ENCODE measurements around the gene CWF19L1. TPM values are rescaled to one million over a fixed set of nuclear protein-coding genes. Genes with fewer than 3 reads are reported as not detected.

CWF19L1 gene
- total and polyA plus RNA-seq, 2 experiments from 2014 or later, result 15.8 to 34.4 TPM

DNA sequence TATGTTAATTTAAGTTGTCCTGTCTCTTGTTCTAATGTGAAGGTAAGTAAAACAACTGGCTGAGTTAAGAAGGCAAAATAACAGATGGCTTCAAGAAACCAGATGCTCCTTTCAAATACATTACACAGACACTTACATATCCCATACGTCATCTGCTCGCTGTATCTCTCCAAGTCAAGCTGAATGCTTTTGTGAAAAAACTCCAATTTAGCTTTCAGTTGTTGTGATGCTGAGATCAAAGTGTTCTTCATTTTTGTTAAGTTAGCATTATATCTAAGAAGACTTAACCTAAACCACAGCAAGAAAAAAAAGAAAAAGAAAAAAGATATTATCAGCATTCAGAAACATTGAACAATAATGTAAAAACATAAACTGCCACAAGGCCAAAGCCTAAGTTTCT lies 63.1 kb downstream of the CWF19L1 start:
- Mint-ChIP-seq H3K4me1 (peaks cover 2% of the 10 kb centered on the region; the same call in 2 of the 3 replicates), H3K36me3 (ENCODE audit: low read depth) (peaks cover 49% of the 10 kb centered on the region), H3K27me3 (ENCODE audit: insufficient read depth, low read depth, poor library complexity) (no peaks in the 10 kb centered on the region), H3K4me3 (no peak overlapping the region), H3K27ac (no peak overlapping the region), H3K9me3 (no peaks in the 10 kb centered on the region)
- H3K36me3 ChIP-seq (ENCODE audit: insufficient read depth), result peaks cover 32% of the 10 kb centered on the region
- no peaks in the 10 kb centered on the region; the same call in 1 of the 2 replicates for H3K4me1 ChIP-seq (ENCODE audit: insufficient read depth)
- no peaks in the 10 kb centered on the region for H4K20me1 ChIP-seq (replicated peaks; ENCODE audit: insufficient read depth)
- no peak overlapping the region for H3K4me3 ChIP-seq
- DNase-seq (ENCODE audit: low spot score) (no peak), ATAC-seq (no peak)
- H3K79me2 ChIP-seq (replicated peaks; ENCODE audit: insufficient read depth), result no peaks in the 10 kb centered on the region
- TF ChIP-seq, protein P1, sequence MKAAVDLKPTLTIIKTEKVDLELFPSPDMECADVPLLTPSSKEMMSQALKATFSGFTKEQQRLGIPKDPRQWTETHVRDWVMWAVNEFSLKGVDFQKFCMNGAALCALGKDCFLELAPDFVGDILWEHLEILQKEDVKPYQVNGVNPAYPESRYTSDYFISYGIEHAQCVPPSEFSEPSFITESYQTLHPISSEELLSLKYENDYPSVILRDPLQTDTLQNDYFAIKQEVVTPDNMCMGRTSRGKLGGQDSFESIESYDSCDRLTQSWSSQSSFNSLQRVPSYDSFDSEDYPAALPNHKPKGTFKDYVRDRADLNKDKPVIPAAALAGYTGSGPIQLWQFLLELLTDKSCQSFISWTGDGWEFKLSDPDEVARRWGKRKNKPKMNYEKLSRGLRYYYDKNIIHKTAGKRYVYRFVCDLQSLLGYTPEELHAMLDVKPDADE (IDR thresholded peaks at IDR 0.05), result no peak
- TF ChIP-seq CREB1 (CRISPR knock-in tag; IDR thresholded peaks at IDR 0.05; ENCODE audit: low read depth) (no peak), POLR2AphosphoS5 (IDR thresholded peaks at IDR 0.05; ENCODE audit: low read depth) (no peak), JUNB (IDR thresholded peaks at IDR 0.05; ENCODE audit: unreplicated experiment) (no peak)
- H3K4me2 ChIP-seq, result no peak overlapping the region
- no peak overlapping the region for H3K27ac ChIP-seq (ENCODE audit: low read depth)
- H3K27me3 ChIP-seq (ENCODE audit: insufficient read depth), result no peaks in the 10 kb centered on the region
- no peaks in the 10 kb centered on the region for H3F3A ChIP-seq (replicated peaks; ENCODE audit: low read depth)
- H3K9me2 ChIP-seq (ENCODE audit: insufficient read depth), result no peaks in the 10 kb centered on the region
- no peak overlapping the region for H2AFZ ChIP-seq

DNA sequence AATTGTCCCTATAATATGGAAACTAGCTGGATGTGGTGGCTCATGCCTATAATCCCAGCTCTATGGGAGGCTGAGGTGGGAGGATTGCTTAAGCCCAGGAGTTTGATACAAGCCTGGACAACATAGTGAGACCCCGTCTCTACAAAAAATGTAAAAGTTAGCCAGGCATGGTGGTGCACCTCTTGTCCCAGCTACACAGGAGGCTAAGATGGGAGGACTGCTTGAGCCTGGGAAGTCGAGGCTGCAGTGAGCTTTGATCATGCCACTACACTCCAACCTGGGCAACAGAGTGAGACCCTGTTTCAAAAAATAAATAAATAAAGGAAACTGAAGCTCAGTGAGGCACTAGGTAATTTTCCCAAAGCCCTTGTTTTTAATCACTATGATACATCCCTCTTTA lies 65.9 kb downstream of the CWF19L1 start:
- H3K9me2 ChIP-seq (ENCODE audit: insufficient read depth), result no peaks in the 10 kb centered on the region
- DNase-seq (ENCODE audit: low spot score) (no peak), ATAC-seq (no peak)
- no peak overlapping the region for H2AFZ ChIP-seq
- Mint-ChIP-seq H3K36me3 (ENCODE audit: low read depth) (peaks cover 46% of the 10 kb centered on the region), H3K4me1 (no peaks in the 10 kb centered on the region), H3K27ac (no peak overlapping the region), H3K9me3 (no peaks in the 10 kb centered on the region), H3K4me3 (no peak overlapping the region), H3K27me3 (ENCODE audit: insufficient read depth, low read depth, poor library complexity) (no peaks in the 10 kb centered on the region)
- H3K27me3 ChIP-seq (ENCODE audit: insufficient read depth), result no peaks in the 10 kb centered on the region
- peaks cover 25% of the 10 kb centered on the region for H3K36me3 ChIP-seq (ENCODE audit: insufficient read depth)
- H3K27ac ChIP-seq (ENCODE audit: low read depth), result no peak overlapping the region
- no peak overlapping the region for H3K4me2 ChIP-seq
- no peaks in the 10 kb centered on the region; the same call in 1 of the 2 replicates for H4K20me1 ChIP-seq (replicated peaks; ENCODE audit: insufficient read depth)
- no peaks in the 10 kb centered on the region for H3K4me1 ChIP-seq (ENCODE audit: insufficient read depth)
- H3K79me2 ChIP-seq (replicated peaks; ENCODE audit: insufficient read depth), result no peaks in the 10 kb centered on the region
- H3K4me3 ChIP-seq, result no peak overlapping the region
- H3F3A ChIP-seq (replicated peaks; ENCODE audit: low read depth), result no peaks in the 10 kb centered on the region
- TF ChIP-seq, protein P2, sequence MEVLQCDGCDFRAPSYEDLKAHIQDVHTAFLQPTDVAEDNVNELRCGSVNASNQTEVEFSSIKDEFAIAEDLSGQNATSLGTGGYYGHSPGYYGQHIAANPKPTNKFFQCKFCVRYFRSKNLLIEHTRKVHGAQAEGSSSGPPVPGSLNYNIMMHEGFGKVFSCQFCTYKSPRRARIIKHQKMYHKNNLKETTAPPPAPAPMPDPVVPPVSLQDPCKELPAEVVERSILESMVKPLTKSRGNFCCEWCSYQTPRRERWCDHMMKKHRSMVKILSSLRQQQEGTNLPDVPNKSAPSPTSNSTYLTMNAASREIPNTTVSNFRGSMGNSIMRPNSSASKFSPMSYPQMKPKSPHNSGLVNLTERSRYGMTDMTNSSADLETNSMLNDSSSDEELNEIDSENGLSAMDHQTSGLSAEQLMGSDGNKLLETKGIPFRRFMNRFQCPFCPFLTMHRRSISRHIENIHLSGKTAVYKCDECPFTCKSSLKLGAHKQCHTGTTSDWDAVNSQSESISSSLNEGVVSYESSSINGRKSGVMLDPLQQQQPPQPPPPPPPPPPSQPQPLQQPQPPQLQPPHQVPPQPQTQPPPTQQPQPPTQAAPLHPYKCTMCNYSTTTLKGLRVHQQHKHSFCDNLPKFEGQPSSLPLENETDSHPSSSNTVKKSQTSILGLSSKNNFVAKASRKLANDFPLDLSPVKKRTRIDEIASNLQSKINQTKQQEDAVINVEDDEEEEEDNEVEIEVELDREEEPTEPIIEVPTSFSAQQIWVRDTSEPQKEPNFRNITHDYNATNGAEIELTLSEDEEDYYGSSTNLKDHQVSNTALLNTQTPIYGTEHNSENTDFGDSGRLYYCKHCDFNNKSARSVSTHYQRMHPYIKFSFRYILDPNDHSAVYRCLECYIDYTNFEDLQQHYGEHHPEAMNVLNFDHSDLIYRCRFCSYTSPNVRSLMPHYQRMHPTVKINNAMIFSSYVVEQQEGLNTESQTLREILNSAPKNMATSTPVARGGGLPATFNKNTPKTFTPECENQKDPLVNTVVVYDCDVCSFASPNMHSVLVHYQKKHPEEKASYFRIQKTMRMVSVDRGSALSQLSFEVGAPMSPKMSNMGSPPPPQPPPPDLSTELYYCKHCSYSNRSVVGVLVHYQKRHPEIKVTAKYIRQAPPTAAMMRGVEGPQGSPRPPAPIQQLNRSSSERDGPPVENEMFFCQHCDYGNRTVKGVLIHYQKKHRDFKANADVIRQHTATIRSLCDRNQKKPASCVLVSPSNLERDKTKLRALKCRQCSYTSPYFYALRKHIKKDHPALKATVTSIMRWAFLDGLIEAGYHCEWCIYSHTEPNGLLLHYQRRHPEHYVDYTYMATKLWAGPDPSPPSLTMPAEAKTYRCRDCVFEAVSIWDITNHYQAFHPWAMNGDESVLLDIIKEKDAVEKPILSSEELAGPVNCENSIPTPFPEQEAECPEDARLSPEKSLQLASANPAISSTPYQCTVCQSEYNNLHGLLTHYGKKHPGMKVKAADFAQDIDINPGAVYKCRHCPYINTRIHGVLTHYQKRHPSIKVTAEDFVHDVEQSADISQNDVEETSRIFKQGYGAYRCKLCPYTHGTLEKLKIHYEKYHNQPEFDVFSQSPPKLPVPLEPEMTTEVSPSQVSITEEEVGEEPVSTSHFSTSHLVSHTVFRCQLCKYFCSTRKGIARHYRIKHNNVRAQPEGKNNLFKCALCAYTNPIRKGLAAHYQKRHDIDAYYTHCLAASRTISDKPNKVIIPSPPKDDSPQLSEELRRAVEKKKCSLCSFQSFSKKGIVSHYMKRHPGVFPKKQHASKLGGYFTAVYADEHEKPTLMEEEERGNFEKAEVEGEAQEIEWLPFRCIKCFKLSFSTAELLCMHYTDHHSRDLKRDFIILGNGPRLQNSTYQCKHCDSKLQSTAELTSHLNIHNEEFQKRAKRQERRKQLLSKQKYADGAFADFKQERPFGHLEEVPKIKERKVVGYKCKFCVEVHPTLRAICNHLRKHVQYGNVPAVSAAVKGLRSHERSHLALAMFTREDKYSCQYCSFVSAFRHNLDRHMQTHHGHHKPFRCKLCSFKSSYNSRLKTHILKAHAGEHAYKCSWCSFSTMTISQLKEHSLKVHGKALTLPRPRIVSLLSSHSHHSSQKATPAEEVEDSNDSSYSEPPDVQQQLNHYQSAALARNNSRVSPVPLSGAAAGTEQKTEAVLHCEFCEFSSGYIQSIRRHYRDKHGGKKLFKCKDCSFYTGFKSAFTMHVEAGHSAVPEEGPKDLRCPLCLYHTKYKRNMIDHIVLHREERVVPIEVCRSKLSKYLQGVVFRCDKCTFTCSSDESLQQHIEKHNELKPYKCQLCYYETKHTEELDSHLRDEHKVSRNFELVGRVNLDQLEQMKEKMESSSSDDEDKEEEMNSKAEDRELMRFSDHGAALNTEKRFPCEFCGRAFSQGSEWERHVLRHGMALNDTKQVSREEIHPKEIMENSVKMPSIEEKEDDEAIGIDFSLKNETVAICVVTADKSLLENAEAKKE (CRISPR knock-in tag; IDR thresholded peaks at IDR 0.05), result no peak
- TF ChIP-seq, protein P1 (IDR thresholded peaks at IDR 0.05), result no peak
- no peak for TF ChIP-seq STAT1 (IDR thresholded peaks at IDR 0.05; ENCODE audit: unreplicated experiment)
- no peak for TF ChIP-seq EZH2 (IDR thresholded peaks at IDR 0.05; ENCODE audit: low read depth, unreplicated experiment)
- TF ChIP-seq, protein P3, sequence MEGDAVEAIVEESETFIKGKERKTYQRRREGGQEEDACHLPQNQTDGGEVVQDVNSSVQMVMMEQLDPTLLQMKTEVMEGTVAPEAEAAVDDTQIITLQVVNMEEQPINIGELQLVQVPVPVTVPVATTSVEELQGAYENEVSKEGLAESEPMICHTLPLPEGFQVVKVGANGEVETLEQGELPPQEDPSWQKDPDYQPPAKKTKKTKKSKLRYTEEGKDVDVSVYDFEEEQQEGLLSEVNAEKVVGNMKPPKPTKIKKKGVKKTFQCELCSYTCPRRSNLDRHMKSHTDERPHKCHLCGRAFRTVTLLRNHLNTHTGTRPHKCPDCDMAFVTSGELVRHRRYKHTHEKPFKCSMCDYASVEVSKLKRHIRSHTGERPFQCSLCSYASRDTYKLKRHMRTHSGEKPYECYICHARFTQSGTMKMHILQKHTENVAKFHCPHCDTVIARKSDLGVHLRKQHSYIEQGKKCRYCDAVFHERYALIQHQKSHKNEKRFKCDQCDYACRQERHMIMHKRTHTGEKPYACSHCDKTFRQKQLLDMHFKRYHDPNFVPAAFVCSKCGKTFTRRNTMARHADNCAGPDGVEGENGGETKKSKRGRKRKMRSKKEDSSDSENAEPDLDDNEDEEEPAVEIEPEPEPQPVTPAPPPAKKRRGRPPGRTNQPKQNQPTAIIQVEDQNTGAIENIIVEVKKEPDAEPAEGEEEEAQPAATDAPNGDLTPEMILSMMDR (conservative IDR thresholded peaks at IDR 0.05; ENCODE audit: low read depth in 2 of 2), result no peak
